GM18517 (cell line): ENCODE results near the gene YPEL1.
"Not testable (repeated sequence)": the region's sequence is repeated elsewhere in the genome, so short reads cannot be mapped to it uniquely, and the experiment has no call there.

Experiments used
- ATAC-seq: cut with Tn5 transposase; IDR thresholded peaks from one replicate; pipeline ENCODE4 v1.9.1; 2021; ENCODE audit warnings: mild to moderate bottlenecking, moderate library complexity; ENCODE audit not compliant: unreplicated experiment

The YPEL1 gene

GRCh38 chr22:21686193-21686608 is 49.4 kb downstream of the YPEL1 start:
- no peak for ATAC-seq

DNA sequence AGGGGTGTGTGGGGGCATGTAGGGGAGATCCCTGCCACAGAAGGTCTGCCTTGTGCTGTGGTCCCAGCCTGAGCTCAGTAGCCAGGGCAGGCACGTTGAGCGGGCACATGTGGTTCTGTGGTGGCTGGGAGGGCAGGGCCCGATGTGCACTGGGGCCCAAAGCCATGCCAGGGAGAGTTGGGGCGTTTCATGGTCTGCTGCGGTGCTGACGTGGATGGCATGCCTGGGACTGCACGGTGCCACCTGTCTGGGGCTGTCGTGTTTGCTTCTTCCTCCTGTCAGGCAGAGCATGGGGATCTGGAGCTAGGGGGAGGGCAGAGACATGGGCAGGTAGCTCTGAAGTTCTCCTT is 50.5 kb downstream of the YPEL1 start:
- ATAC-seq: no peak

DNA sequence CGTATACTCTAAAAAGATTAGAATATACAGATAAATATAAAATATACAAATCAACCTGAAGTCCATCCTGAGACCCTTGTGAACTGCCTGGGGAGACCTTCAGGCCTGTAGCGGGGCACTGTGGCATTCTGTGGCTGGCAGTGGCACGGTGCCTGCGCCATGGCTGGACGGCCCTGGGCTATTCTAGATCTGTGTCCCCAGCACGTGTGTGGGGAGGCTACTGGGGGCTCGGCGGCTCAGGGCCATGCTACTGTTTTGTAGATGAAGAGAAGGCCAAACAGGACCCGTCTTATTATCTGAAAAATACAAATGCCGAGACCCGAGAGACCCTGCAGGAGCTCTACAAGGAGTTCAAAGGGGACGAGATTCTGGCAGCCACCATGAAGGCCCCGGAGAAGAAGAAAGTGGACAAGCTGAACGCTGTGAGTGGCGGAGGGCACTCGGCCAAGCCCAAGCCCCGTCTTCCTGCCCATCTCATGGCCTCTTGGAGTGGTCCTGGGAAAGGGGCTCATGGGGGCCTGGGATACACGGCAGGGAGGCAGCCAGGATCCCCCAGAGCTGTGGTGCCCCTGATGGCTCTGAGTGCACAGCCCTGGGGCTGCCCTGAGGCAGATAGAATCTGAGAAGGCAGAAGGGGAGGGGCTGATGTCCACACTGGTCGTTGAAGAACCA is 51.0 kb downstream of the YPEL1 start:
- ATAC-seq: no peak

- ATAC-seq: no peak
Observed at GRCh38 chr22:21683401-21683811, 52.2 kb downstream of the YPEL1 start.

DNA sequence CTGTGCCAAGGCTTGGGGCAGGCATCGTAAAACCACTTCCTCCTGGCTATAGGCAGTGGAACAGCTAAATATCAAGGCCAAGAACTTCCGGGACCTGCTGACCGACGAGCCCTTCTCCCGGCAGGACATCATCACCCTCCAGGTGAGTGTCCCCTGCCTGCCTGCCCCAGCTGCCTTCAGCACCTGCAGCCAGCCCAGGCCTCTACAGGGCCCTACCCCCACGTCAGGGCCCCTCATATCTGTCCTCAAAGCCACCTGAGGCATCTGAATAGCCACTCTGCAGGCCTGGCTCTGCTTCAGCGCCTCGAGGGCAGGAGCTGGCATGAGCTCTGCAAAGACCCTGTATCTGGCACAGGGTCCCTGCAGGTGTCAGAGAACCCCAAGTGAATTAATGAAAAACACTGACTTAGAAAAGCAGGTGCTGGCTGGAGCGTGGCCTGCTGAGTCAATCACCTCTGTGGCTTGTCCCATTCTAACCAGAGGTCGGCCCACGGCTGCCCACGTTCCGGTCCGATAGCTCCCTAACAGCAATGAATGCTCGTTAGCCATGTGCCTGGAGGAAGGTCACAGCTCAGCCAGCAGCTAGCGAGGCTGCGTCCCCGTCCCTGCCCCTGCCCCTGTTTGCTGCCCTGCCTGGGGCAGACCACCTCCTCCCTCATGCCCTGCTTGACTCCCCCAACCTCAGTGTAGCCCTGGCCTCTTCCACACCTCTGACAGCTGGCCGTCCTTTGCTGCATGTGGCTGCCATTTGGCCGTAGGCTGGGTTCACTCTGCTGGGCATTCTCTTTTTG is 53.0 kb downstream of the YPEL1 start:
- no peak for ATAC-seq

DNA sequence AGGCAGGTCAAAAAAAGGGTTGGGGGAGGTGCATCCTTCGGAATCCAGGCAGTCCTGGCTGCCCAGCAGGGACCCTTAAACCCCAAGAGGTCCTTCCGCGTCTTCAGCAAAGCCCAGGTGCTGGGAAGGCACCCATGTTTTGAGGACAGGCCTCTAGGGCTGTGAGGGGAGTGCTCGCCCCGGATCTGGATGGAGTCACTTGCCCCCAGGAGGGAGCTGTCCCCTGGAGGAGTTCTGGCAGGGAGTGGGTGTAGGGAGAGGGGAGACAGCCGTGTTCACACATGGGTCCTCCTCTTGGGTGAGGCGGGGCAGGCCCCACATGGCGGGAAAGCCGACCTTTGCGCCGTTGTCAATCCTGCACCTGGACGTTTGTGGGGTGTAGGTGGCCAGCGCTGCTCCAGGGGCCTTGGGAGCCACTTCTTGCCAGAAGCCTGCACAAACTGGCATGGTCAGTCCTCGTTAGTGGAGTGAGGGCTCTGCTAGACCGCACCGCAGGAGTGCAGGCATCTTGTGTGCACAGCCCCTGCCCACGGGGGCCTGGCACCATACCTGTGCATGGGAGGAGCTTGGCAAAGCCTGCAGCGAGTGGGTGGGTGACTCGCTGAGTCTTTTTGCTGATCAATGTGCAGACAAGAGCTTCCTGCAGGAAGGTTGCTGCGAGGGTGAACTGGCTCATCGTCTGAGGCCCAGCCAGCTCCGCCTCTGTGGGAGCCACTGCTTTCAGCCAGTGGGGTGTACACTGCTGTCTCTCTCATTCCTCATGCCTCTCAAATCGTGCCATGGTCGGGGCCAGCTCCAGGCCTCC is 53.8 kb downstream of the YPEL1 start:
- ATAC-seq: no peak

GRCh38 chr22:21680830-21681565 is 54.6 kb downstream of the YPEL1 start:
- no peak for ATAC-seq

- ATAC-seq: no peak
Observed at GRCh38 chr22:21679383-21679782, 56.2 kb downstream of the YPEL1 start.

DNA sequence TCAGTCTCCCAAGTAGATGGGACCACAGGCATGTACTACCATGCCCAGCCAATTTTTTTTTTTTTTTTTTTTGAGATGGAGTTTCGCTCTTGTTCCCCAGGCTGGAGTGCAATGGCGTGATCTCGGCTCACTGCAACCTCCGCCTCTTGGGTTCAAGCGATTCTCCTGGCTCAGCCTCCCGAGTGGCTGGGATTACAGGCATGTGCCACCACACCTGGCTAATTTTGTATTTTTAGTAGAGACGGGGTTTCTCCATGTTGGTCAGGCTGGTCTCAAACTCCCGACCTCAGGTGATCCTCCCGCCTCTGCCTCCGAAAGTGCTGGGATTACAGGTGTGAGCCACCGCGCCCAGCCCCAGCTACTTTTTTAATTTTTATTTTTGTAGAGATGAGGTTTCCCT is 56.8 kb downstream of the YPEL1 start:
- not testable (repeated sequence) for ATAC-seq

DNA sequence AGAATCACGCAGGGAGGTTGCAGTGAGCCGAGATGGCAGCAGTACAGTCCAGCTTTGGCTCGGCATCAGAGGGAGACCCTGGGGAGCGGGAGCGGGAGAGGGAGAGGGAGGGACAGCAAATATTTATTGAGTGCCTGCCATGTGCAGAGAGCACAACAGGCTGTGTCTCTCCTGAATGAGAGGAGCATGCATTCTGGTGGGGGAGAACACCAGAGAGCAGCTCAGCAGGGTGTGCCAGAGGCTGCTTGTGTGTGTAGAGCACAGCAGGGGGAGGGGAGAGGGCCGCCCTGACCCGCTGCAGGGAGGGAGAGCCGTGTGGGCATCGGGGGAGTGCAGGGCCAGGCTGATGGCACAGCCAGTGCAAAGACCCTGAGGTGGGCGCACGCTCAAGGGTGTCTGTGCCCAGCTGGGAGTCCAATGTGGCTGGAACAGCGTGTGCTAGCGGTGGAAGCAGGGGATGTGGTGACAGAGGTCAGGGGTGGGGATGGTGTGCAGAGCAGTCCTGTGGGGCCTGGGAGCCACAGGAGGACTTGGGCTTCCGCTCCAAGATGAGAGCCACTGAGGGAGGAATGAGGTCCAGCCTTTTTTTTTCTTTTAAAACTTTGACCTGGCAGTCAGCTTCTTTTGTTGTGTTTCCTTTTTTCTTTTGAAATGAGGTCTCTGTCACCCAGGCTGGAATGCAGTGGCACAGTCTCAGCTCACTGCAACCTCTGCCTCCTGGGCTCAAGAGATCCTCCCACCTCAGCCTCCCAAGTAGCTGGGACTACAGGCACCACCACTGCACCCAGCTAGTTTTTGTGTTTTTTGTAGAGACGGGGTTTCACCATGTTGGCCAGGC is 57.8 kb downstream of the YPEL1 start:
- ATAC-seq: no peak

DNA sequence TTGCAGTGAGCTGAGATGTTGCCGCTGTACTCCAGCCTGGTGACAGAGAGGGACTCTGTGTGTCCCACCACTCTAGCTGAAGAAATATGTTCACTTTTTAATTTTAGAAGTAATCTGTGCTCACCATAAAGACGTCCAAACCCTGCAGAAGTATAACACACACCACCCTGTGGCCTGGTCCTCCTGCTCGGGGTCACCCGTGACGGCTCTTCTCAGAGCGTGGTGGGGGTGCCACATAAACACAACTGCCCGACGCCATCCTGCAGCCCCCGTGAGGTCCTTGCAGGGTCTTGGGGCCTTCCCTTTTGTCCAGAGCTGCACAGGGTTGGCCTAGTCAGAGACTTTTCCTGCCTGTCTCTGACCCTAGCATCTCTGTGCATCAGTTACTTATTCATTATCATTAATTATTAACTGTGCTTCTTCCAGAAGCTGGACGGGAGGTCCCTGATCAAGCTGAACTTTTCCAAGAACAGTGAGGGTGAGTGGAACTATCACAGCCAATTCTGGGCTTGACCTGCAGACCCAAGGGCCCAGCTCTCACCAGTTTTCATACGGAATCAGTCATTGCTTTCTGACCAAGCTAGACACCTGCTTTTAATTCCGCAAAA is 60.9 kb downstream of the YPEL1 start:
- no peak for ATAC-seq

DNA sequence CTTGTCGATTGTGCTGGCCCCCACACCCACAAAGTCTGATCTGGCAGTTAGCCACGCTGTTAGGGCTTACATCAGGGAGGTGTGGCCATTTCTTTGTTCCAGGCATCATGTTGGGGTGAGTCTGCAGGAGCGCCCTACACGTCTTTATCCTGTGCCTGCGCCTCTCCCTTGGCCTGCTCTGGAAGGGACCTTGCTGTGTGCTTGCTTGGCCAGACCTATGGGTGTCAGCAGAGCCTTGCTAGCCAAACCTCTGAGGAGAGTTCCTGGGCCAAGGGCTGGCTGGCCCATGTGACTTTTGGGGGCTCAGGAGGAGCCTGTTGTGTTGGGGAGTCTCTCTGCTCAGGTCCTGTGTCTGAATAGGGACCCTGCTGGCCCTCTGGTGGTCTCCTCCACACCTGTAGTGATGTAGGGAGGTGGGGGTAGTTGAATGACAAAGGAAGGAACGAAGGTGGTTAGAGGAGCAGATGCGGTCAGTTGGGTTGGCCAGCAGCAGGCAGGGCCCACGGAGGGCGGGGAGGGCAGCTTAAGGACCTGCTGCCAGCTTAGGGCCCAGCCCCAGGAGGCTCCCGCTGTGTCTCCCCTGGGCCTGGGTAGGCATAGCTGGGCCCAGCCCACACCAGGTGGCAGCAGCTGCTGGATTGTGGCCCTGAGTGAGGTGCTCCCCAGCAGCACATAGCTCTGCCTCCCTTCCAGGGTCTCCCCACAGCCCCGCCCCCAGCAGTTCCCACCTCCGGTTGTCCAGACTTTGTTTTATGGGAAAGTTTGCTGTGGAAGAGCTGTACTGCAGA is 61.9 kb downstream of the YPEL1 start:
- no peak for ATAC-seq

DNA sequence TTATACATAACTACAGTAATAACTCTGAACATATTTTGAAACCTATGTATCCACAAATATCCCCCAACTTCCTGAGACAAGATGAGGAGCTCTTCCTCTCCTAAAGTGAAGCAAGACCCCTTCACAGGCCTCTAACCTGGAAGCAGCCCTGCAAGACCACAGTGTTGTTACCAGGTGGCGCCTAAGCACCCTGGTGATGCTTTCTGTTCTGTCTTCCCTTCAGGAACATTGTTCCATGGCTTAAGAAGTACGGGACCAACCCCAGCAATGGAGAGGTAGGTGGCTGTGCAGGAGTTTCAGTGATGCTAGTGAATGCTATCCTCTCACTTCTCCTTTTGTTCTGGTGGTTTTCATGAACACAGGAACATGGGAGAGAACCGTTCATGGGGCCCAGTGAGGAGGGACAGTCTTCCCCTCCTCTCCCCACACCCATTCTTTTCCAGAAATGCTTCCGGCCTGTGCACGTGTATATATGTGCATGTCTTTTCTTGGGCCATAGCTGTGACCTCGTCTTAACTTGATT is 63.4 kb downstream of the YPEL1 start:
- ATAC-seq: no peak

DNA sequence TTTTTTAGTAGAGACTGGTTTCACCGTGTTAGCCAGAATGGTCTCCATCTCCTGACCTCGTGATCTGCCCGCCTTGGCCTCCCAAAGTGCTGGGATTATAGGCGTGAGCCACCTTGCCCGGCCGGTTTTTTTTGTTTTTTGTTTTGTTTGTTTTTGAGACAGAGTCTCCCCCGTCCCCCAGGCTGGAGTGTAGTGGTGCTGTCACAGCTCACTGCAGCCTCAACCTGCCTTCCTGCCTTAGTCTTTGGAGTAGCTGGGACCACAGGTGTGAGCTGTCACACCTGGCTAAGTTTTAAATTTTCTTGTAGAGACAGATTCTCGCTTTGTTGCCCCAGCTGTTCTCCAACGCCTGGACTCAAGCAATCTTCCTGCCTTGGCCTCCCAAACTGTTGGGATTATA is 66.6 kb downstream of the YPEL1 start:
- ATAC-seq: no peak

GRCh38 chr22:21666786-21667185 is 68.8 kb downstream of the YPEL1 start:
- ATAC-seq: no peak

- no peak for ATAC-seq
Observed at GRCh38 chr22:21665047-21665851, 70.3 kb downstream of the YPEL1 start.

GRCh38 chr22:21663738-21664137 is 71.9 kb downstream of the YPEL1 start:
- no peak for ATAC-seq

- no peak for ATAC-seq
Observed at GRCh38 chr22:21661991-21662390, 73.6 kb downstream of the YPEL1 start.
